ENCODE data around the gene USP54. TPM values are rescaled to one million over a fixed set of nuclear protein-coding genes. Genes with fewer than 3 reads are reported as not detected.

The USP54 gene
- total RNA-seq, 1 experiment from 2014 or later: 45.8 TPM

GRCh38 chr10:73449113-73449512 lies 142.0 kb downstream of the USP54 start:
- no TSS peak for BruUV-seq (replicated peaks)
- no peaks in the 10 kb centered on the region for H3K27me3 Mint-ChIP-seq (ENCODE audit: insufficient read depth, unreplicated experiment)
- no peak for DNase-seq
- intact Hi-C loops (cut with micrococcal nuclease; ENCODE audit: unreplicated experiment): no loop called here
- no peaks in the 10 kb centered on the region for H3K9me3 Mint-ChIP-seq (ENCODE audit: unreplicated experiment)
- no peaks in the 10 kb centered on the region for H3K4me1 ChIP-seq
- H3K4me1 Mint-ChIP-seq (ENCODE audit: low read depth, unreplicated experiment): no peaks in the 10 kb centered on the region
- H3K36me3 Mint-ChIP-seq (ENCODE audit: insufficient read depth, unreplicated experiment): no peaks in the 10 kb centered on the region
- POLR2A ChIA-PET: no interaction called here
- CTCF ChIA-PET: no interaction called here
- TF ChIP-seq CTCF (IDR thresholded peaks at IDR 0.05; ENCODE audit: insufficient read depth in 1 of 2, low read depth in 1 of 2, low read length in 1 of 2, severe bottlenecking in 1 of 2, unreplicated experiment in 1 of 2): no peak
- H3K9me3 ChIP-seq: no peaks in the 10 kb centered on the region
- H3K4me3 Mint-ChIP-seq (ENCODE audit: unreplicated experiment): no peak overlapping the region
- peaks cover 2% of the 10 kb centered on the region; the same call in 1 of the 2 replicates for H3K36me3 ChIP-seq (ENCODE audit: control insufficient read depth, insufficient read depth, low read length)
- no peak overlapping the region for H3K27ac Mint-ChIP-seq (ENCODE audit: unreplicated experiment)
- no peaks in the 10 kb centered on the region for H3K27me3 ChIP-seq (replicated peaks; ENCODE audit: control insufficient read depth, insufficient read depth, low read length)
- no peak overlapping the region for H3K4me3 ChIP-seq (ENCODE audit: low read depth, low read length)

- Histone ChIP-seq H3K9me3 (no peaks in the 10 kb centered on the region), H3K27me3 (replicated peaks; ENCODE audit: control insufficient read depth, insufficient read depth, low read length) (no peaks in the 10 kb centered on the region), H3K4me3 (ENCODE audit: low read depth, low read length) (no peak overlapping the region), H3K4me1 (no peaks in the 10 kb centered on the region), H3K36me3 (ENCODE audit: control insufficient read depth, insufficient read depth, low read length) (peaks cover 2% of the 10 kb centered on the region; the same call in 1 of the 2 replicates)
- H3K36me3 Mint-ChIP-seq (ENCODE audit: insufficient read depth, unreplicated experiment): no peaks in the 10 kb centered on the region
- no peak for DNase-seq
- no TSS peak for BruUV-seq (replicated peaks)
- H3K27me3 Mint-ChIP-seq (ENCODE audit: insufficient read depth, unreplicated experiment): no peaks in the 10 kb centered on the region
- TF ChIP-seq CTCF (IDR thresholded peaks at IDR 0.05; ENCODE audit: insufficient read depth in 1 of 2, low read depth in 1 of 2, low read length in 1 of 2, severe bottlenecking in 1 of 2, unreplicated experiment in 1 of 2): no peak
- no peaks in the 10 kb centered on the region for H3K4me1 Mint-ChIP-seq (ENCODE audit: low read depth, unreplicated experiment)
- no peak overlapping the region for H3K4me3 Mint-ChIP-seq (ENCODE audit: unreplicated experiment)
- no peak overlapping the region for H3K27ac Mint-ChIP-seq (ENCODE audit: unreplicated experiment)
- ChIA-PET CTCF (no interaction called here), POLR2A (no interaction called here)
- no peaks in the 10 kb centered on the region for H3K9me3 Mint-ChIP-seq (ENCODE audit: unreplicated experiment)
- intact Hi-C loops (cut with micrococcal nuclease; ENCODE audit: unreplicated experiment): no loop called here
Measured at GRCh38 chr10:73448384-73448783, 142.8 kb downstream of the USP54 start.

Other genes starting within 250 kb of the USP54 start
- 0.26 and 0.39 TPM in 2 replicates for gene CFAP70, start 232.5 kb downstream of the USP54 start, total RNA-seq (2022)
- 203 and 240 TPM in 2 replicates for gene ANXA7, start 177.3 kb downstream of the USP54 start, total RNA-seq (2022)
- gene MSS51, start 157.8 kb downstream of the USP54 start, total RNA-seq (2022): 2.0 and 2.1 TPM in 2 replicates
- gene PPP3CB, start 95.3 kb downstream of the USP54 start, total RNA-seq (2022): 41.5 and 44.5 TPM in 2 replicates
- gene MYOZ1, start 50.1 kb upstream of the USP54 start, total RNA-seq (2022): 0.35 and 0.52 TPM in 2 replicates
- 0.12 and 0.16 TPM in 2 replicates for gene SYNPO2L, start 64.7 kb upstream of the USP54 start, total RNA-seq (2022)
- 14.3 and 16.7 TPM in 2 replicates for gene AGAP5, start 106.8 kb upstream of the USP54 start, total RNA-seq (2022)
- gene SEC24C, start 153.0 kb upstream of the USP54 start, total RNA-seq (2022): 91.0 and 91.2 TPM in 2 replicates
- gene CHCHD1, start 190.7 kb upstream of the USP54 start, total RNA-seq (2022): 42.0 and 44.1 TPM in 2 replicates
- 93.2 and 103 TPM in 2 replicates for gene ZSWIM8, start 194.3 kb upstream of the USP54 start, total RNA-seq (2022)
- 16.8 and 18.6 TPM in 2 replicates for gene NDST2, start 220.3 kb upstream of the USP54 start, total RNA-seq (2022)

Measured in Caco-2 (cell line).